ENCODE results near the gene NSA2. TPM values are rescaled to one million over a fixed set of nuclear protein-coding genes. Genes with fewer than 3 reads are reported as not detected.
"Not testable (repeated sequence)": the region's sequence is repeated elsewhere in the genome, so short reads cannot be mapped to it uniquely, and the experiment has no call there.

NSA2 gene
- total and polyA plus RNA-seq, 5 experiments from 2014 or later: 52.6 to 204 (median 84.6) TPM

GRCh38 chr5:74766418-74766848 is 616 bp upstream of the NSA2 start:
- DNase-seq (peak in 4 of 10 donors; percentile 9 to 66 (median 36)), ATAC-seq (peak; percentile 53 to 59)
- Mint-ChIP-seq H3K4me1 (peaks cover 13 to 56% (median 42%) of the 10 kb centered on the region in 4 donors), H3K27ac (peak overlapping the region; percentile 89 to 100 (median 98)), H3K9me3 (no peaks in the 10 kb centered on the region), H3K27me3 (no peaks in the 10 kb centered on the region), H3K4me3 (peak overlapping the region; percentile 97 to 100 (median 99)), H3K36me3 (peaks cover 4 to 42% (median 9%) of the 10 kb centered on the region in 3 donors)
- POLR2A ChIA-PET: interaction anchor here (0.7 to 2.4 kb wide), 8 partner anchors 11 to 745 kb away, joined by 3 to 9 read pairs (median 4); partner anchors contain the start of genes ANKRD31, CERT1, FAM169A and HEXB

GRCh38 chr5:74767579-74767913 is 497 bp downstream of the NSA2 start:
- H3K27me3 Mint-ChIP-seq: no peaks in the 10 kb centered on the region
- POLR2A ChIA-PET: interaction anchor here (1.0 to 2.4 kb wide), 6 partner anchors 13 to 744 kb away, joined by 3 to 9 read pairs (median 4); partner anchors contain the start of genes ANKRD31, CERT1, HEXB and HMGCR
- DNase-seq (peak in 1 of 10 donors; percentile 18), ATAC-seq (peak; percentile 10 to 16)
- H3K27ac Mint-ChIP-seq: peak overlapping the region; percentile 89 to 100 (median 98)
- H3K4me3 Mint-ChIP-seq: peak overlapping the region; percentile 97 to 100 (median 99)
- H3K36me3 Mint-ChIP-seq: peaks cover 8 to 42% (median 9%) of the 10 kb centered on the region in 3 donors
- no peaks in the 10 kb centered on the region for H3K9me3 Mint-ChIP-seq
- H3K4me1 Mint-ChIP-seq: peaks cover 8 to 48% (median 34%) of the 10 kb centered on the region in 4 donors

GRCh38 chr5:74772359-74772758 is 5.3 kb downstream of the NSA2 start:
- no peak overlapping the region for H3K4me3 Mint-ChIP-seq
- peaks cover 0 to 69% (median 11%) of the 10 kb centered on the region in 3 donors for H3K36me3 Mint-ChIP-seq
- DNase-seq (no peak), ATAC-seq (no peak)
- peaks cover 0 to 17% (median 12%) of the 10 kb centered on the region in 4 donors for H3K4me1 Mint-ChIP-seq
- H3K27me3 Mint-ChIP-seq: no peaks in the 10 kb centered on the region
- POLR2A ChIA-PET: no interaction called here
- H3K27ac Mint-ChIP-seq: peak overlapping the region in 1 of 10 donors; percentile 52
- H3K9me3 Mint-ChIP-seq: no peaks in the 10 kb centered on the region

- H3K27me3 Mint-ChIP-seq: no peaks in the 10 kb centered on the region
- no peak overlapping the region for H3K4me3 Mint-ChIP-seq
- DNase-seq (no peak), ATAC-seq (no peak)
- no peaks in the 10 kb centered on the region for H3K9me3 Mint-ChIP-seq
- POLR2A ChIA-PET: no interaction called here
- peaks cover 0 to 2% (median 0%) of the 10 kb centered on the region in 4 donors for H3K4me1 Mint-ChIP-seq
- peak overlapping the region in 3 of 10 donors; percentile 10 to 65 (median 11) for H3K27ac Mint-ChIP-seq
- peaks cover 0 to 64% (median 3%) of the 10 kb centered on the region in 3 donors for H3K36me3 Mint-ChIP-seq
Measured at GRCh38 chr5:74778609-74779008, 11.6 kb downstream of the NSA2 start.

GRCh38 chr5:74786851-74787250 is 19.8 kb downstream of the NSA2 start:
- no peaks in the 10 kb centered on the region for H3K27me3 Mint-ChIP-seq
- peaks cover under 1 to 68% (median 12%) of the 10 kb centered on the region in 3 donors for H3K36me3 Mint-ChIP-seq
- POLR2A ChIA-PET: no interaction called here
- ATAC-seq (no peak), DNase-seq (no peak)
- H3K4me1 Mint-ChIP-seq: peaks cover 0 to 4% (median 0%) of the 10 kb centered on the region in 4 donors
- no peak overlapping the region for H3K4me3 Mint-ChIP-seq
- no peaks in the 10 kb centered on the region for H3K9me3 Mint-ChIP-seq
- peak overlapping the region in 2 of 10 donors; percentile 21 to 28 for H3K27ac Mint-ChIP-seq

- Mint-ChIP-seq H3K36me3 (peaks cover 5 to 71% (median 15%) of the 10 kb centered on the region in 3 donors), H3K4me3 (no peak overlapping the region), H3K9me3 (no peaks in the 10 kb centered on the region), H3K27ac (no peak overlapping the region), H3K27me3 (no peaks in the 10 kb centered on the region), H3K4me1 (peaks cover 0 to 4% (median 0%) of the 10 kb centered on the region in 4 donors)
- ATAC-seq: no peak
- POLR2A ChIA-PET: no interaction called here
- no peak for DNase-seq
Measured at GRCh38 chr5:74787424-74787823, 20.4 kb downstream of the NSA2 start.

GRCh38 chr5:74791669-74792068 is 24.6 kb downstream of the NSA2 start:
- H3K36me3 Mint-ChIP-seq: peaks cover 13 to 94% (median 30%) of the 10 kb centered on the region in 3 donors
- POLR2A ChIA-PET, H3K4me1 Mint-ChIP-seq, DNase-seq, H3K27me3 Mint-ChIP-seq, H3K4me3 Mint-ChIP-seq, H3K9me3 Mint-ChIP-seq, H3K27ac Mint-ChIP-seq, ATAC-seq: not testable (repeated sequence)

GRCh38 chr5:74798977-74799911 is 32.2 kb downstream of the NSA2 start:
- POLR2A ChIA-PET: no interaction called here
- Mint-ChIP-seq H3K36me3 (peaks cover 4 to 74% (median 11%) of the 10 kb centered on the region in 3 donors), H3K27ac (peak overlapping the region in 2 of 10 donors; percentile 11 to 41), H3K27me3 (no peaks in the 10 kb centered on the region), H3K9me3 (no peaks in the 10 kb centered on the region), H3K4me3 (no peak overlapping the region), H3K4me1 (peaks cover 0 to 3% (median under 1%) of the 10 kb centered on the region in 4 donors)
- ATAC-seq: no peak
- DNase-seq: no peak

GRCh38 chr5:74801197-74801596 is 34.1 kb downstream of the NSA2 start:
- POLR2A ChIA-PET: no interaction called here
- H3K36me3 Mint-ChIP-seq: peaks cover 0 to 64% (median 4%) of the 10 kb centered on the region in 3 donors
- H3K27ac Mint-ChIP-seq: no peak overlapping the region

GRCh38 chr5:74801941-74802340 is 34.9 kb downstream of the NSA2 start:
- POLR2A ChIA-PET: no interaction called here
- Mint-ChIP-seq H3K9me3 (no peaks in the 10 kb centered on the region), H3K27ac (peak overlapping the region in 4 of 10 donors; percentile 1 to 35 (median 25)), H3K4me1 (peaks cover 0 to 11% (median 2%) of the 10 kb centered on the region in 4 donors), H3K27me3 (no peaks in the 10 kb centered on the region), H3K4me3 (no peak overlapping the region), H3K36me3 (peaks cover 0 to 57% (median 4%) of the 10 kb centered on the region in 3 donors)
- ATAC-seq (no peak), DNase-seq (no peak)

More at GRCh38 chr5:74801197-74801596, 34.1 kb downstream of the NSA2 start:
- ATAC-seq (no peak), DNase-seq (no peak)
- Mint-ChIP-seq H3K27me3 (no peaks in the 10 kb centered on the region), H3K4me3 (no peak overlapping the region), H3K4me1 (peaks cover 0 to 4% (median 2%) of the 10 kb centered on the region in 4 donors), H3K9me3 (no peaks in the 10 kb centered on the region)

GRCh38 chr5:74810915-74811314 is 43.9 kb downstream of the NSA2 start:
- ATAC-seq: no peak
- Mint-ChIP-seq H3K27ac (no peak overlapping the region), H3K36me3 (peaks cover 0 to 40% (median 20%) of the 10 kb centered on the region in 3 donors), H3K4me1 (peaks cover under 1 to 15% (median 7%) of the 10 kb centered on the region in 4 donors), H3K4me3 (no peak overlapping the region), H3K9me3 (no peaks in the 10 kb centered on the region), H3K27me3 (no peaks in the 10 kb centered on the region)
- POLR2A ChIA-PET: no interaction called here
- no peak for DNase-seq

- Mint-ChIP-seq H3K9me3 (no peaks in the 10 kb centered on the region), H3K4me1 (peaks cover 13 to 30% (median 21%) of the 10 kb centered on the region in 4 donors), H3K27ac (peak overlapping the region in 1 of 10 donors; percentile 18), H3K36me3 (peaks cover 0 to 51% (median 19%) of the 10 kb centered on the region in 3 donors), H3K27me3 (no peaks in the 10 kb centered on the region), H3K4me3 (no peak overlapping the region)
- POLR2A ChIA-PET: interaction anchor here (0.6 to 1.2 kb wide), 2 partner anchors 23 to 420 kb away, joined by 3 read pairs; no protein-coding TSS in a partner anchor
- ATAC-seq: no peak
- no peak for DNase-seq
Measured at GRCh38 chr5:74816875-74817274, 49.8 kb downstream of the NSA2 start.

GRCh38 chr5:74822288-74822687 is 55.2 kb downstream of the NSA2 start:
- Mint-ChIP-seq H3K27me3 (no peaks in the 10 kb centered on the region), H3K4me3 (no peak overlapping the region), H3K27ac (peak overlapping the region in 1 of 10 donors; percentile 5), H3K36me3 (peaks cover 0 to 51% (median 9%) of the 10 kb centered on the region in 3 donors), H3K4me1 (peaks cover 11 to 26% (median 17%) of the 10 kb centered on the region in 4 donors), H3K9me3 (no peaks in the 10 kb centered on the region)
- ATAC-seq (no peak), DNase-seq (no peak)
- POLR2A ChIA-PET: no interaction called here
